GM13977 (cell line): ENCODE results near the gene AFMID.

ENCODE experiments used
- DNase-seq: peaks from one replicate; pipeline ENCODE4 v3.0.0; 2012; ENCODE audit warnings: low spot score
- in situ Hi-C: fragments of 300-500 bp; cut with MboI; formaldehyde crosslinking; loops from one replicate; pipeline ENCODE4 v1.12.0; 2022; ENCODE audit warnings: low sequenced_read_pairs, low pct_unique_long_range_greater_than_20kb, mixed read lengths, inconsistent platforms; ENCODE audit not compliant: unreplicated experiment
- TF ChIP-seq, protein P1 (sequence below): IDR thresholded peaks from 2 replicates; pipeline ENCODE4 v1.5.1; 2012; ENCODE audit warnings: mild to moderate bottlenecking, control low read depth; ENCODE audit not compliant: insufficient read depth; ENCODE audit errors: extremely low read depth, missing control alignments

Gene AFMID

DNA sequence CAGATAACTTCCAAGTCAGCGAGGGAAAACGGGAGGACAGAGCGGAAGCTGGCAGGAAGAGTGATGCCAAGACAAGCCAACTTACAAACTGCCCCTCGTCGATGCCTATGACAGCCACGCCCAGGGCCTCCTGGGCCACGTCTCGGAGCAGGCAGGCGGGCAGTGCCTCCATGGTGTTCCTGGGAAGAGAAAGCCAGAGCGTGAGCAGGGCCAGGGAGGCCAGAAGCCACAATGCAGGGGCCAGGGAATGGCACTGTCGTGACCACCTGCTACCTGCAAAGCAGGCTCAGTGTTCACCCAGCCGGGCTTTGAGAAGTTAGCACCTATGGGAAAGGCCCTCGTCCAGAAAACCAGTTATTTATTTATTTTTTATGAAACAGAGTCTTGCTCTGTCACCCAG lies 4.7 kb upstream of the AFMID start:
- TF ChIP-seq, protein P1, sequence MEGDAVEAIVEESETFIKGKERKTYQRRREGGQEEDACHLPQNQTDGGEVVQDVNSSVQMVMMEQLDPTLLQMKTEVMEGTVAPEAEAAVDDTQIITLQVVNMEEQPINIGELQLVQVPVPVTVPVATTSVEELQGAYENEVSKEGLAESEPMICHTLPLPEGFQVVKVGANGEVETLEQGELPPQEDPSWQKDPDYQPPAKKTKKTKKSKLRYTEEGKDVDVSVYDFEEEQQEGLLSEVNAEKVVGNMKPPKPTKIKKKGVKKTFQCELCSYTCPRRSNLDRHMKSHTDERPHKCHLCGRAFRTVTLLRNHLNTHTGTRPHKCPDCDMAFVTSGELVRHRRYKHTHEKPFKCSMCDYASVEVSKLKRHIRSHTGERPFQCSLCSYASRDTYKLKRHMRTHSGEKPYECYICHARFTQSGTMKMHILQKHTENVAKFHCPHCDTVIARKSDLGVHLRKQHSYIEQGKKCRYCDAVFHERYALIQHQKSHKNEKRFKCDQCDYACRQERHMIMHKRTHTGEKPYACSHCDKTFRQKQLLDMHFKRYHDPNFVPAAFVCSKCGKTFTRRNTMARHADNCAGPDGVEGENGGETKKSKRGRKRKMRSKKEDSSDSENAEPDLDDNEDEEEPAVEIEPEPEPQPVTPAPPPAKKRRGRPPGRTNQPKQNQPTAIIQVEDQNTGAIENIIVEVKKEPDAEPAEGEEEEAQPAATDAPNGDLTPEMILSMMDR = no peak
- in situ Hi-C loops = no loop called here
- DNase-seq = no peak

DNA sequence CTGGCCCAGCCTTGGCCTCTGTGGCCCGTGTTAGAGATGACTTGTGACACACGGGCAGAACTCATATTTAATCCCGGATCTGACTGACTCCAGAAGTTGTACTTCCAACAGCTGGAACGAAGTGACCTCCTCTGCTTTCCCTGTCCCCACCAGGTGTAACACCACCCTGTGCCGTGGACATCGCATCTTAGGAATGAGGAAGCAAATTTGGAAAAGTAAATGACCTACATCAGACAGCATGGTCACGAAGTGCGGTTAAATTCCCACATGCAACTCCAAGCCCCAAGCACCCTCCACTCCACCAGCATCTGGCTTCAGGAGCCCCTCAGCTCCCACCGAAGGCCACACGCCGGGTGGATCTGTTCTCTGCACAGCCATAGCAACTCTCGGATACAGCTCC lies 3.2 kb upstream of the AFMID start:
- DNase-seq = no peak
- in situ Hi-C loops = no loop called here
- TF ChIP-seq, protein P1 = no peak

DNA sequence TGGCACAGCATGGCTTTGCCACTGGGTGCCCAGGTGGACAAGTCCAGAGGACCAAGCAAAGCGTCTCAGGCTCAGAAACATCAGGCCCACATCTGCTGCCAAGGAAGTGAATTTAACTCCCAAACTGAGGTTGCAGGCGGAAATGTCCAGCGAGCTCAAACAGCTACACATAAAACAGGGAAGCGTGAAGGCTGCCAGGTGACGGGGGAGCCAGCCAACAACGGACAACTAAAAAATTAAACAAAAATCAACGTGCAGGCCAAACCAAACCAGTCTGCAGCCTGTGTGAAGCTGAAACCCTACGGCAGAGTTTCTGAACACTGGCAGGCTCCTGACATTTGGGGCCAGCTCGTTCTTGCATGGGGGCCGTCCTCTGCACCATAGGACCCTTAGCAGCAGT lies 2.8 kb upstream of the AFMID start:
- DNase-seq = no peak
- TF ChIP-seq, protein P1 = no peak
- in situ Hi-C loops = no loop called here

DNA sequence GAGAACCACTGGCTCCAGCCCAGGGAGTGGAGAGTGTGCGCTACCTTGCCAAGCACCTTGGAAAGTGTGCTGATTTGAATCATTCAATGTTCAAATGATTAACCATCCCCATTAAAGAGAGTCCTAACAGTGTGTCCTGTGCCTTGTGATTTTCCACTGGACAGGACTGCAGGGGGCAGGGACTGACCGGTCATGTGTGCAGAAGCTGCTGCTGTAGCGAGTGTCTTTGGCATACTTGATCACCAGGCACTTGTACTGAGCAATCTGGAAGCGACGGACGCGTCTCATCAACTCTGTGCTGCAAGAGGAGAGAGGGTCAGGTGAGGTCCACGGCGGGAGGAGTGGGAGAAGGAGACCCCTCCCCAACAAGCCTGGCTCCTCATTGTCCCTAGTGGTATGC lies 2.3 kb upstream of the AFMID start:
- no peak for DNase-seq
- in situ Hi-C loops = no loop called here
- TF ChIP-seq, protein P1 = no peak

DNA sequence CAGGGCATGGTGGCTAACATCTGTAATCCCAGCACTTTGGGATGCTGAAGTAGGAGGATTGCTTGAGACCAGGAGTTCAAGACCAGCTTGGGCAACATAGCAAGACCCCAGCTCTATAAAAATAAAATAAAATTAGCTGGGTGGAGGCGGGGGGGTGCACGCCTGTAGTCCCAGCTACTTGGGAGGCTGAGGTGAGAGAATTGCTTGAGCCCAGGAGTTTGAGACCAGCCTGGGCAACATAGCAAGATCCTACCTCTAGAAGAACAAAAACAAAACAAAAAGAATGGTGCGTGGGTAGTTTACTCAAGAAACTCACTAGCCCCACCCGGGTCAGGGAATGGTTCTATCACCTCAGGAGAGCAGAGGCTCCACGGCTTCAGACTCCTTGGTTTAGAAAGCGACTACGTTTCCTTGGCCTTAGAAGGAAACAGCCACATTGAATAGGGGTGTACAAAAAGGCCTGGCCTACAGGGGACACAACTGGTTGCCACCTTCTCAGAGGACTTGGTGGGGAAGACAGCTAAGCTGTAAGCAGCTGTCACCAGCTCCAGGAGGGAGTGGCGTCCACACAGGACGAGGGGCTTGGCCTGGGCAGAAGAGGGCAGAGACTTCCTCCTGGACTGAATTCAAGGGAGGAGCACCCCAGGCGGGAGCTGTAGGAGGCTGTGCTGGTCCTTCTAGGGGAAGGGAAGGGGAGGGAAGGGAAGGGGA lies 1.0 kb upstream of the AFMID start:
- in situ Hi-C loops = no loop called here
- TF ChIP-seq, protein P1 = no peak
- no peak for DNase-seq

DNA sequence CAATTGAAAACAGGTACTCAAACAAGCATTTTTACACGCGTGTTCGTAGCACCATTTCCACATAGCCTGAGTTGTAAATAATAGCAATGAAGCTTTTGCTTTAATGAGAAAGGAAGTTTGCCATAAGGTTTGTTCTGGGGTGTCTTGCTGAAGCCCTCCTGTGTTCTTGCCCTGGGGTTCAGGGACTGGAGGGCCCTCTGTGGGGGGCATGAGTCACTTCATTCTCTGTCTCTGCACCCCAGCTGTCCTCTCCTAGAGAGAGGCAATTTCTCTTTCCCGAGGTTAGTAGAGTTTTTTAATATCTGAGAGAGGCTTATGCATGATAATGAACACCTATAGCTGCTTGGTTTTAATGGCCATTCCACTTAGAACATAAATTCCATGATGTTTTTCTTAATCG lies 9.6 kb downstream of the AFMID start:
- TF ChIP-seq, protein P1 = no peak
- in situ Hi-C loops = no loop called here
- DNase-seq = no peak
